ENCODE data around the gene SYTL3.

The SYTL3 gene

GRCh38 chr6:158680015-158680414 is 30.2 kb downstream of the SYTL3 start:
- no peak for DNase-seq (ENCODE audit: low read depth in 2 of 2)
- TF ChIP-seq CTCF (IDR thresholded peaks at IDR 0.05; ENCODE audit: low read depth, low read length) = no peak
- no peak overlapping the region for H3K4me3 ChIP-seq (replicated peaks in 1 of 2; ENCODE audit: low read depth in 2 of 2, low read length in 2 of 2)

GRCh38 chr6:158680481-158680880 is 30.6 kb downstream of the SYTL3 start:
- H3K4me3 ChIP-seq (replicated peaks in 1 of 2; ENCODE audit: low read depth in 2 of 2, low read length in 2 of 2) = no peak overlapping the region
- no peak for TF ChIP-seq CTCF (IDR thresholded peaks at IDR 0.05; ENCODE audit: low read depth, low read length)
- DNase-seq (ENCODE audit: low read depth in 2 of 2) = no peak

GRCh38 chr6:158684311-158684710 is 34.5 kb downstream of the SYTL3 start:
- TF ChIP-seq CTCF (IDR thresholded peaks at IDR 0.05; ENCODE audit: low read depth, low read length) = no peak
- no peak overlapping the region for H3K4me3 ChIP-seq (replicated peaks in 1 of 2; ENCODE audit: low read depth in 2 of 2, low read length in 2 of 2)
- no peak for DNase-seq (ENCODE audit: low read depth in 2 of 2)

- no peak for TF ChIP-seq CTCF (IDR thresholded peaks at IDR 0.05; ENCODE audit: low read depth, low read length)
- DNase-seq (ENCODE audit: low read depth in 2 of 2) = peak in 1 of 2 donors; percentile 60
- no peak overlapping the region for H3K4me3 ChIP-seq (replicated peaks in 1 of 2; ENCODE audit: low read depth in 2 of 2, low read length in 2 of 2)
These were observed 35.0 kb downstream of the SYTL3 start for GRCh38 chr6:158684745-158685324.

GRCh38 chr6:158686311-158686710 is 36.5 kb downstream of the SYTL3 start:
- TF ChIP-seq CTCF (IDR thresholded peaks at IDR 0.05; ENCODE audit: low read depth, low read length) = no peak

GRCh38 chr6:158686791-158687381 is 37.0 kb downstream of the SYTL3 start:
- no peak for DNase-seq (ENCODE audit: low read depth in 2 of 2)
- no peak for TF ChIP-seq CTCF (IDR thresholded peaks at IDR 0.05; ENCODE audit: low read depth, low read length)
- no peak overlapping the region for H3K4me3 ChIP-seq (replicated peaks in 1 of 2; ENCODE audit: low read depth in 2 of 2, low read length in 2 of 2)

More at GRCh38 chr6:158686311-158686710, 36.5 kb downstream of the SYTL3 start:
- no peak overlapping the region for H3K4me3 ChIP-seq (replicated peaks in 1 of 2; ENCODE audit: low read depth in 2 of 2, low read length in 2 of 2)
- no peak for DNase-seq (ENCODE audit: low read depth in 2 of 2)

GRCh38 chr6:158687506-158687905 is 37.7 kb downstream of the SYTL3 start:
- H3K4me3 ChIP-seq (replicated peaks in 1 of 2; ENCODE audit: low read depth in 2 of 2, low read length in 2 of 2) = no peak overlapping the region
- no peak for DNase-seq (ENCODE audit: low read depth in 2 of 2)
- TF ChIP-seq CTCF (IDR thresholded peaks at IDR 0.05; ENCODE audit: low read depth, low read length) = no peak
